Epithelial cell of prostate (primary cell): ENCODE data around the gene CDK9.

Source experiments
- DNase-seq: peaks from one replicate; pipeline ENCODE4 v3.0.0-alpha.2; 2011; ENCODE audit warnings: low read depth, low spot score
- H3K27ac ChIP-seq: fragments of 450-650 bp; 2 replicates; pipeline ENCODE4 v1.5.1; 2017; ENCODE audit warnings: mild to moderate bottlenecking

Gene CDK9

GRCh38 chr9:127761061-127761460, 24.8 kb upstream of the CDK9 start:
- no peak overlapping the region for H3K27ac ChIP-seq
- no peak for DNase-seq

- no peak for DNase-seq
- H3K27ac ChIP-seq: no peak overlapping the region
Measured at GRCh38 chr9:127761491-127761956, 24.3 kb upstream of the CDK9 start.

GRCh38 chr9:127762111-127762676, 23.6 kb upstream of the CDK9 start:
- no peak overlapping the region for H3K27ac ChIP-seq
- DNase-seq: no peak

- DNase-seq: no peak
- no peak overlapping the region for H3K27ac ChIP-seq
Measured at GRCh38 chr9:127763918-127764384, 21.9 kb upstream of the CDK9 start.

GRCh38 chr9:127765418-127765817, 20.4 kb upstream of the CDK9 start:
- H3K27ac ChIP-seq: no peak overlapping the region
- DNase-seq: no peak

GRCh38 chr9:127767410-127767809, 18.4 kb upstream of the CDK9 start:
- no peak overlapping the region for H3K27ac ChIP-seq
- no peak for DNase-seq

- no peak for DNase-seq
- H3K27ac ChIP-seq: no peak overlapping the region
Measured at GRCh38 chr9:127767909-127768331, 17.9 kb upstream of the CDK9 start.

GRCh38 chr9:127768698-127769097, 17.1 kb upstream of the CDK9 start:
- no peak overlapping the region for H3K27ac ChIP-seq
- no peak for DNase-seq

GRCh38 chr9:127769101-127769500, 16.7 kb upstream of the CDK9 start:
- no peak overlapping the region for H3K27ac ChIP-seq
- DNase-seq: no peak

GRCh38 chr9:127769929-127770582, 15.8 kb upstream of the CDK9 start:
- no peak for DNase-seq
- no peak overlapping the region for H3K27ac ChIP-seq

- DNase-seq: no peak
- H3K27ac ChIP-seq: no peak overlapping the region
Measured at GRCh38 chr9:127770583-127770904, 15.3 kb upstream of the CDK9 start.

GRCh38 chr9:127770905-127771569, 14.8 kb upstream of the CDK9 start:
- DNase-seq: peak; percentile 91
- no peak overlapping the region for H3K27ac ChIP-seq

GRCh38 chr9:127771570-127772189, 14.2 kb upstream of the CDK9 start:
- no peak for DNase-seq
- no peak overlapping the region for H3K27ac ChIP-seq

- no peak for DNase-seq
- no peak overlapping the region for H3K27ac ChIP-seq
Measured at GRCh38 chr9:127772603-127773002, 13.2 kb upstream of the CDK9 start.

GRCh38 chr9:127773272-127773671, 12.6 kb upstream of the CDK9 start:
- no peak overlapping the region for H3K27ac ChIP-seq
- DNase-seq: no peak

GRCh38 chr9:127773981-127774380, 11.9 kb upstream of the CDK9 start:
- no peak overlapping the region for H3K27ac ChIP-seq
- DNase-seq: no peak

GRCh38 chr9:127776195-127776923, 9.5 kb upstream of the CDK9 start:
- no peak overlapping the region for H3K27ac ChIP-seq
- no peak for DNase-seq

GRCh38 chr9:127776924-127777289, 8.9 kb upstream of the CDK9 start:
- H3K27ac ChIP-seq: no peak overlapping the region
- DNase-seq: no peak

GRCh38 chr9:127777368-127777980, 8.4 kb upstream of the CDK9 start:
- DNase-seq: no peak
- H3K27ac ChIP-seq: no peak overlapping the region
